Kidney (tissue), 14 donors: ENCODE measurements around the gene RIMBP2. TPM values are rescaled to one million over a fixed set of nuclear protein-coding genes. Genes with fewer than 3 reads are reported as not detected.

Experiments
- DNase-seq, 5 donors: peaks; one replicate each; pipeline ENCODE4 v3.0.0-alpha.2; 2013 to 2020
- FAIRE-seq: peaks from 2 replicates; lab custom pipeline; 2012; peaks lifted over from hg19 to GRCh38; lab: Jason Lieb, UNC
- H3K27ac ChIP-seq, 2 donors: one replicate each; pipeline ENCODE4 v1.7.0; 2013; ENCODE audit warnings: low read depth in 2 of 2, low read length in 2 of 2, inconsistent platforms in 1 of 2
- H3K27me3 ChIP-seq: one replicate; pipeline ENCODE4 v1.7.1; 2013; ENCODE audit warnings: low read length, inconsistent platforms; ENCODE audit not compliant: control insufficient read depth, insufficient read depth
- H3K36me3 ChIP-seq, 3 donors: one replicate each; pipeline versions ENCODE4 v1.7.0 to v1.7.1; 2013; ENCODE audit warnings: low read length in 3 of 3, control low read depth in 1 of 3, inconsistent platforms in 1 of 3; ENCODE audit not compliant: insufficient read depth in 3 of 3, control insufficient read depth in 2 of 3
- H3K4me1 ChIP-seq, 3 donors: one replicate each; pipeline versions ENCODE4 v1.7.0 to v1.7.1; 2013; ENCODE audit warnings: low read length in 3 of 3, inconsistent platforms in 1 of 3, low read depth in 1 of 3; ENCODE audit not compliant: control insufficient read depth in 2 of 3, insufficient read depth in 2 of 3
- H3K4me3 ChIP-seq, 3 donors: one replicate each; pipeline versions ENCODE4 v1.7.0 to v1.8.1; 2013; ENCODE audit warnings: low read length in 3 of 3, control low read depth in 1 of 3, inconsistent platforms in 1 of 3
- H3K9ac ChIP-seq, 3 donors: one replicate each; pipeline versions ENCODE4 v1.7.0 to v1.7.1; 2013; ENCODE audit warnings: low read length in 3 of 3, control low read depth in 1 of 3, inconsistent platforms in 1 of 3
- H3K9me3 ChIP-seq, 3 donors: one replicate each; pipeline versions ENCODE4 v1.7.0 to v1.7.1; 2013; ENCODE audit warnings: low read length in 3 of 3, control low read depth in 1 of 3, inconsistent platforms in 1 of 3; ENCODE audit not compliant: control insufficient read depth in 2 of 3, insufficient read depth in 1 of 3
- CTCF ChIP-seq: IDR thresholded peaks from 3 replicates; pipeline ENCODE4 v1.5.1; 2012; ENCODE audit warnings: mild to moderate bottlenecking, moderate library complexity, borderline replicate concordance; ENCODE audit not compliant: insufficient read depth; ENCODE audit errors: extremely low read depth
- intact Hi-C: fragments of 100-400 bp; cut with DNase I; formaldehyde crosslinking; loops from one replicate; pipeline ENCODE4 v1.11.1; 2022
- polyA plus RNA-seq: library from polyadenylated mRNA; stranded (reverse); fragments of 350-450 nt; fragmentation: Illumina TruSeq; extraction: RNeasy Lipid Tissue Mini Kit (QIAGEN cat#74804); gene quantifications from one replicate; pipeline ENCODE4 v1.2.3, GENCODE V29; 2014; ENCODE audit warnings: low read depth, low replicate concordance; ENCODE audit not compliant: insufficient read depth
- total RNA-seq: library from RNA; stranded (reverse); fragmentation: NEBNext Ultra II Directional; extraction: Animal tissue kit (Norgen Biotek cat#: 25700); gene quantifications from one replicate; pipeline ENCODE4 v1.2.1, GENCODE V29; 2021
- donor health status: control.
- donor health status: control.
- donor health status: control.
- donor health status: control.
- donor health status: control.
- donor health status: DM: yes; HTN: yes; CAD: no.
- donor health status: Normal renal cell carcinoma (clear cell type).

The RIMBP2 gene
- total and polyA plus RNA-seq, 2 donors from 2014 or later = 2.8 to 51.7 TPM

DNA sequence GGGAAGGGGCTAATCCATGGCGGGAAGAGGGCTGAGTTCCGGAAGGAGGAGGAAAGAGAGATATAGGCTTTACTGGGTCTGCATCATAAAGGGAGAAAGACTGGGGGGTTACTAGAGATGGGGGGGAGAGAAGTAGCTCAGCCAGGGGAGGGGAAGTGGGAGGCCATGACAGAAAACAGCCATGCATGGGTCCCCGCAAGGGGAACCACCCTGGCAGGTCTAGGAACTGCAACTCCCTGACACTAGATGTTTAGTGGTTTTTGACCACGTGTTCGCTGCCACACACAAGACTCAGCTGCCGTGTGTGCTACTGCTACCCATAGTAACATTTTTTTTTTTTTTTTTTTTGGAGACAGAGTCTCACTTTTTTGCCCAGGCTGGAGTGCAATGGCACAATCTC lies 145.0 kb downstream of the RIMBP2 start:
- peaks cover 0 to 10% (median 0%) of the 10 kb centered on the region in 3 donors for H3K9me3 ChIP-seq
- no peak overlapping the region for H3K27ac ChIP-seq
- no peak overlapping the region for H3K4me3 ChIP-seq
- intact Hi-C loops = no loop called here
- no peaks in the 10 kb centered on the region for H3K27me3 ChIP-seq
- H3K4me1 ChIP-seq = no peaks in the 10 kb centered on the region
- TF ChIP-seq CTCF = no peak
- DNase-seq = no peak
- FAIRE-seq = no peak
- H3K9ac ChIP-seq = no peak overlapping the region
- no peaks in the 10 kb centered on the region for H3K36me3 ChIP-seq

DNA sequence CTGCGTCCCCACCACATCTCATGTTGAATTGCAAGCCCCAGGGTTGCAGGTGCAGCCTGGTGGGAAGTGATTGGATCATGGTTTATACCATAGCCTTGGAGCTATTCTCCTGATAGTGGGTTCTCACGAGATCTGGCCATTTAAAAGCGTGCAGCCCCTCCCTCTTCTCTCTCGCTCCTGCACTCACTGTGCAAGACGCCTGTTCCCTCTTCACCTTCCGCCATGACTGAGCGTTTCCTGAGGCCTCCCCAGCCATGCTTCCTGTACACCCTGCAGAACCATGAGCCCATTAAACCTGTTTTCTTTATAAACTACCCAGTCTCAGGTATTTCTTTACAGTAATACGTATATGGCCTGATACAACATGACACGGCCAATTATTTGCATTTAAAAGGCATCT lies 146.6 kb downstream of the RIMBP2 start:
- FAIRE-seq = no peak

DNA sequence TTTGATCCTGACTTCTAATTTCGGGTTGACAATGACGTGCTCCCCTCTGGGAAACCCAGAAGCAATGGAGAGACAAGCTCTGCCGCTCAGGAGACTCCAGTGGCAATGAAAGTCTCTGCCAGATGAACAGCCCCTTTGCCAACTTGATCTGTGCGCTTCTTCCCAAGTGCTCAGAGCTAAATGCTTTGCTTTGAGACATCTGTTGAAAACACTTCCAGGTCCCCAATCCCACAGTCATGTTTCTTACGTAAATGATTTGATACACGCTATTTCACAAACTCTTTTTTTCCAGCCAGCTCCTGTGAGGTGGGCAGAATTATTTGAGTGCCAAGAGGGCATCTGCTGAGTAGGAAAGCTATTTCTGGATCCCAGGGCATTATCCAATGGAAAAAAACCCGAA lies 147.6 kb downstream of the RIMBP2 start:
- DNase-seq (no peak), FAIRE-seq (no peak)
- Histone ChIP-seq H3K4me3 (no peak overlapping the region), H3K27ac (no peak overlapping the region), H3K4me1 (no peaks in the 10 kb centered on the region), H3K9me3 (peaks cover 0 to 19% (median 7%) of the 10 kb centered on the region in 3 donors), H3K27me3 (no peaks in the 10 kb centered on the region), H3K9ac (no peak overlapping the region), H3K36me3 (no peaks in the 10 kb centered on the region)
- TF ChIP-seq CTCF = no peak
- intact Hi-C loops = no loop called here

More for the DNA sequence above, 146.6 kb downstream of the RIMBP2 start:
- Histone ChIP-seq H3K36me3 (no peaks in the 10 kb centered on the region), H3K27me3 (no peaks in the 10 kb centered on the region), H3K4me3 (no peak overlapping the region), H3K27ac (no peak overlapping the region), H3K9me3 (peaks cover 0 to 19% (median 6%) of the 10 kb centered on the region in 3 donors), H3K4me1 (no peaks in the 10 kb centered on the region), H3K9ac (no peak overlapping the region)
- DNase-seq = no peak
- TF ChIP-seq CTCF = no peak
- intact Hi-C loops = no loop called here

DNA sequence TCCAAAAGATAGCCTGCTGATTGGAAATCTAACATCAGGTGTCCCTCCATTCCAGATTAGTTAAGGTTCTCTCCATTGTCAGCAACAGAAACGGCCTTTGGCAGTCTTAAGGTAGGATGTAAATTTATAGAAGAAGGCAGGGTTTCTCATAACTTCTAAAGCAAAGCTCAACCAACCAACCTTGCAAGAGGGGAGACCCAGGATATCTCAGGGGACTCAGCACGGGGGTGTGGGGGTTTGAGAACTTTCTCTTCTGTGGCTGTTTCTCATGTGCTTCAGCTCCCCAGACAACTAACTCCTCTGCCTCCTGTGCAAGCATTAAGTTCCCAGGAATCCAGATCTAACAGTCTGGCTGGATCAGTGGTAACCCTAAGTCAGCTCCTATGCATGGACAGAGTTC lies 148.1 kb downstream of the RIMBP2 start:
- no peak for TF ChIP-seq CTCF
- Histone ChIP-seq H3K27me3 (no peaks in the 10 kb centered on the region), H3K4me3 (no peak overlapping the region), H3K4me1 (no peaks in the 10 kb centered on the region), H3K36me3 (no peaks in the 10 kb centered on the region), H3K9me3 (peaks cover 0 to 19% (median 7%) of the 10 kb centered on the region in 3 donors), H3K9ac (no peak overlapping the region), H3K27ac (no peak overlapping the region)
- no peak for FAIRE-seq
- DNase-seq = no peak
- intact Hi-C loops = no loop called here
